H1 (cell line): ENCODE data around the gene DNAJB1. TPM values are rescaled to one million over a fixed set of nuclear protein-coding genes. Genes with fewer than 3 reads are reported as not detected.

Source experiments
- BCL11A ChIP-seq, 2 experiments: IDR thresholded peaks; one replicate each; pipeline ENCODE4 v1.6.1; 2011; ENCODE audit warnings: low read depth in 2 of 2, low read length in 2 of 2, mild to moderate bottlenecking in 2 of 2
- GTF2F1 ChIP-seq: IDR thresholded peaks from 2 replicates; pipeline ENCODE4 v1.6.1; 2012; ENCODE audit warnings: low read depth, low read length, improper control_type of control experiment, borderline replicate concordance
- KDM4A ChIP-seq: IDR thresholded peaks from one replicate; pipeline ENCODE4 v1.7.1; 2012; ENCODE audit warnings: low read depth, mild to moderate bottlenecking, moderate library complexity, low read length, inconsistent platforms; ENCODE audit not compliant: severe bottlenecking
- POLR2A ChIP-seq, 2 experiments: IDR thresholded peaks; 1 replicate in 1 of 2; 2 replicates in 1 of 2; pipeline ENCODE4 v1.6.1; 2011; ENCODE audit warnings: low read depth in 2 of 2, low read length in 2 of 2, mild to moderate bottlenecking in 2 of 2; ENCODE audit errors: control extremely low read depth in 1 of 2
- TAF1 ChIP-seq: IDR thresholded peaks from 2 replicates; pipeline ENCODE4 v1.6.1; 2011; ENCODE audit warnings: mild to moderate bottlenecking, low read depth, low read length
- TBP ChIP-seq: IDR thresholded peaks from 2 replicates; pipeline ENCODE4 v1.6.1; 2011; ENCODE audit warnings: low read depth, low read length, improper control_type of control experiment
- polyA plus RNA-seq, 7 experiments: library from polyadenylated mRNA; depleted of rRNA in 3 of 7; stranded (reverse) in 5 of 7; unstranded in 2 of 7; fragments of >200 nt in 5 of 7; fragments of 200-250 nt in 2 of 7; gene quantifications; 1 replicate in 5 of 7; 2 replicates in 1 of 7; 4 replicates in 1 of 7; pipeline versions ENCODE4 v1.2.1 to v1.2.3, GENCODE V29; 2011 to 2013; ENCODE audit warnings: missing spikeins in 2 of 7, mixed read lengths in 2 of 7
- total RNA-seq: library from RNA; stranded (reverse); fragmentation: NEBNext Ultra II Directional; extraction: Animal tissue kit (Norgen Biotek cat#: 25700); gene quantifications from 2 replicates; pipeline ENCODE4 v1.2.1, GENCODE V29; 2021

Gene DNAJB1
- total and polyA plus RNA-seq, 2 of the 8 experiments (the other 6 are each of a cell fraction or from before 2014, with no cell fraction given): 62.9 to 64.3 TPM

DNA sequence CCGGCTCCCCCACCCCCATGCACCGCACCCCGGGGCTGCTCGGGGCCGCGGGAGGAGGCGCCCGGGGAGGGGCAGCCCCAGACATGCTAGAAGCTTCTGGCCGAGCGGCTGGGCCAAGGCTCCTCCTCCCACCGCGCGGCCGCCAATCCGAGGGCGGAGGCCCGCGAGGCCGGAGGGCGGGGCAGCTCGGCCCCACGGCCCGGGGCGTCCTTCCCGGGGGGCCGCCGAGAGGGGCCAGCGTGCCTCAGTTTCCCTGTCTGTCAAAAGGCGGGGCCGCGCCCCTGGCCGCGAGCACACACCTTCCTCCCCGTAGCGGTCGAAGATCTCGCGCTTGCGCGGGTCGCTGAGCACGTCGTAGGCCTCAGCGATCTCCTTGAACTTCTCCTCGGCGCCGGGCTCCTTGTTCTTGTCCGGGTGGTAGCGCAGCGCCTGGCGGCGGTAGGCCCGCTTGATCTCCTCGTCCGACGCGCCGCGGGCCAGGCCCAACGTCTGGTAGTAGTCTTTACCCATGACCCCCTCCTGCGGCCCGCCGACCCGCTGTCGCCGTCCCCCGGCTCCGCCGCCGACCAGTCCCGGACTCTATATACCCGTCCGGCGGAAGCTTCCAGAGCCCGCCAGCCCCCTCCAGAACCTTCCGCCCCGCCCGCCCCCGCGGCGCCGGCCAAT is at the start of gene DNAJB1 (continued):
- TF ChIP-seq KDM4A (peak; percentile 73), BCL11A (IDR thresholded peaks at IDR 0.05; ENCODE audit: low read depth in 2 of 2, low read length in 2 of 2) (no peak), TAF1 (peak; percentile 79), GTF2F1 (peak; percentile 69; the same call in 1 of the 2 replicates), TBP (peak; percentile 82), POLR2A (IDR thresholded peaks at IDR 0.05; ENCODE audit: control extremely low read depth in 1 of 2, low read depth in 2 of 2, low read length in 2 of 2) (peak; percentile 91 to 94)
- TF ChIP-seq, all 59 proteins: peak for 9
